ENCODE results near the gene DBNL. TPM values are rescaled to one million over a fixed set of nuclear protein-coding genes. Genes with fewer than 3 reads are reported as not detected.
"Not testable (repeated sequence)": the region's sequence is repeated elsewhere in the genome, so short reads cannot be mapped to it uniquely, and the experiment has no call there.

Gene DBNL
- total RNA-seq (10 to 100 TPM; 56.3 to 91.1 (median 70.2) TPM), polyA plus RNA-seq (10 to 100 TPM; 22.0 to 57.7 TPM)
- long read RNA-seq, donor 1, transcript DBNL-217 (13 exons, 2,068 nt), result minor isoform, 8 of 490 reads
- long read RNA-seq, donor 1, transcript DBNL-210 (13 exons, 1,808 nt), result major isoform, 272 of 490 reads
- long read RNA-seq, donor 1, transcript DBNL-220 (13 exons, 2,117 nt), result minor isoform, 95 of 490 reads
- long read RNA-seq, donor 1, partial matches to known transcripts, result 34 of 490 reads
- long read RNA-seq, donor 1, other reads (novel, unspliced or antisense), result 74 of 490 reads
- long read RNA-seq, donor 2, transcript DBNL-210 (13 exons, 1,808 nt), result major isoform, 15 of 19 reads
- long read RNA-seq, donor 2, partial matches to known transcripts, result 0 of 19 reads
- long read RNA-seq, donor 2, other reads (novel, unspliced or antisense), result 0 of 19 reads
- long read RNA-seq, donor 3, transcript DBNL-217 (13 exons, 2,068 nt), result minor isoform, 5 of 188 reads
- long read RNA-seq, donor 3, transcript DBNL-220 (13 exons, 2,117 nt), result minor isoform, 47 of 188 reads
- long read RNA-seq, donor 3, transcript DBNL-210 (13 exons, 1,808 nt), result major isoform, 103 of 188 reads
- long read RNA-seq, donor 3, partial matches to known transcripts, result 4 of 188 reads
- long read RNA-seq, donor 3, other reads (novel, unspliced or antisense), result 28 of 188 reads

DNA sequence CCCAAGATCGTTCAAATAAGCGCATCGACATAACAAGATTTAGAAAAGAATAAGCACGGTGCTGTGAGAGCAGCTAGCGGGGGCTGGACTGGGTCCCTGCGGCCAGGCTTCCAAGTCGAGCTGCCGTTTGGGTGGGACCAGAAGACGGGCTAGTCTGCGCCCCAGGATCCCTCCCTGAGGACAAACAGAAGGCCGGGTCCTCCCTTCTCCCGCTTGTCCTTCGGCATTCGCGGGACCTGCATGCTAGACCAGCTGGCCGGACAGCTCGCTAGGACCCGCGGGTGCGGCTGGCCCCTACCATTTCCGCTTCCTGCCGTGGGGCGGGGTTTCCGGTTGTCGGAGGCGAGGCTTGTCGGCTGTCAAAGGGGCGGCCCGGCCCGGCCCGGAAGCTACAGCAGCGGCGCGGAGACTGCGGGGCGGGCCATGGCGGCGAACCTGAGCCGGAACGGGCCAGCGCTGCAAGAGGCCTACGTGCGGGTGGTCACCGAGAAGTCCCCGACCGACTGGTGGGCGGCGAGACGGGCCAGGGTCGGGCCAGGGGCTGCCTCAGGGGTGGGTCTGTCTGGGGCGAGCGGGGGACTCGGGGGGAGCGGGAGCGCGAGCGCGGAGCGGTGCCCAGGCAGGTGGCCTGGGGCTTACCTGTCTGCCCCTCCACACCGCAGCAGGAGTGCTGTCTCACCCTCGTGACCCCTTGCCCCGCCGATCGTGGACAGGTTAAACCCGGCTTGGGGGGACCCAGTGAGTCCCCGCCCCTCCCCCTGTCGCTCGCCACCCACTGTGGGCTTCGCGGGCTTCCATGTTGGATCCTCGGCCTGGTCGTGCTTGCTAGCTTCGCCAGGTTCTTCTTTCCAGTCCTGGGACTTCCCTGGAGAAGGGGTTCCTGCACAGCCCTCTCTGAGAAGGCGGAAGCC lies at the start of gene DBNL:
Gene DBNL (plus strand): TSS at position 388 of the 911 bp plus-strand sequence. CDS start 36 bp downstream, at position 424.
- peak within 1 kb of the TSS; percentile 3 to 56 for H3K27ac ChIP-seq
- peak within 1 kb of the TSS; percentile 94 for H3K4me3 ChIP-seq
- WGBS, 3 donors, result 0 to 1% (median 0%) methylated on average over 48 to 74 of the region's 74 CpGs
- DNase-seq, result peak; percentile 89 to 95 (median 90)
- H3K27me3 ChIP-seq, result no peaks in the 10 kb centered on the region
- H3K4me1 ChIP-seq (ENCODE audit: insufficient read depth), result peaks cover 13% of the 10 kb centered on the region
- peak; percentile 55 for TF ChIP-seq POLR2A (IDR thresholded peaks at IDR 0.05)
- TF ChIP-seq, protein P1, sequence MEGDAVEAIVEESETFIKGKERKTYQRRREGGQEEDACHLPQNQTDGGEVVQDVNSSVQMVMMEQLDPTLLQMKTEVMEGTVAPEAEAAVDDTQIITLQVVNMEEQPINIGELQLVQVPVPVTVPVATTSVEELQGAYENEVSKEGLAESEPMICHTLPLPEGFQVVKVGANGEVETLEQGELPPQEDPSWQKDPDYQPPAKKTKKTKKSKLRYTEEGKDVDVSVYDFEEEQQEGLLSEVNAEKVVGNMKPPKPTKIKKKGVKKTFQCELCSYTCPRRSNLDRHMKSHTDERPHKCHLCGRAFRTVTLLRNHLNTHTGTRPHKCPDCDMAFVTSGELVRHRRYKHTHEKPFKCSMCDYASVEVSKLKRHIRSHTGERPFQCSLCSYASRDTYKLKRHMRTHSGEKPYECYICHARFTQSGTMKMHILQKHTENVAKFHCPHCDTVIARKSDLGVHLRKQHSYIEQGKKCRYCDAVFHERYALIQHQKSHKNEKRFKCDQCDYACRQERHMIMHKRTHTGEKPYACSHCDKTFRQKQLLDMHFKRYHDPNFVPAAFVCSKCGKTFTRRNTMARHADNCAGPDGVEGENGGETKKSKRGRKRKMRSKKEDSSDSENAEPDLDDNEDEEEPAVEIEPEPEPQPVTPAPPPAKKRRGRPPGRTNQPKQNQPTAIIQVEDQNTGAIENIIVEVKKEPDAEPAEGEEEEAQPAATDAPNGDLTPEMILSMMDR (IDR thresholded peaks at IDR 0.05), result no peak
- H3K9me3 ChIP-seq, result no peaks in the 10 kb centered on the region
- no peaks in the 10 kb centered on the region for H3K36me3 ChIP-seq
- intact Hi-C loops (cut with DNase I), result no loop called here

DNA sequence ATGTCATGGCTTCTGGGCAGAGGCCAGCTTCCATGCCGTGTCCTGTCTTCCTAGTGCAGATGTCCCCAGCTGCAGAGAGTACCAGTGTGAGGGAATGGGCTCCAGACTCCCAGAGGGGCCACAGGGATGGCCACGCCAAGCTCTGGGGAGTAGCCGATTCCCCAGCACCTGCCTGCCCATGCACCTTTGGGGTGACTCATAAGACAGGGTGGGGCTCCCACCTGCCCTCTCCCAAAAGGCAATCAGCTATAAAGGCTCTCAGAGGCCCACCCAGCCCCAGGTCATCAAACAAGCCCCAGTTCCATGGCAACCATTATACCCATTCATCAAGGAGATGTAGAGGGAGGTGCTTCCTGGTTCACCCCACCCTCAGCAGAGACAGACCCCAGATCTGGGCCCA lies 47.0 kb upstream of the DBNL start, which contains the start of gene SPDYE1:
Gene SPDYE1 (plus strand): TSS at position 366 of the 400 bp plus-strand sequence. CDS start 2,053 bp downstream, outside the sequence.
- H3K4me1 ChIP-seq (ENCODE audit: insufficient read depth); intact Hi-C loops (cut with DNase I); H3K9me3 ChIP-seq; DNase-seq; H3K27ac ChIP-seq; H3K36me3 ChIP-seq; H3K27me3 ChIP-seq; H3K4me3 ChIP-seq: not testable (repeated sequence)
- WGBS, 3 donors, result 89 to 94% (median 94%) methylated on average over 2 to 3 of the region's 3 CpGs

DNA sequence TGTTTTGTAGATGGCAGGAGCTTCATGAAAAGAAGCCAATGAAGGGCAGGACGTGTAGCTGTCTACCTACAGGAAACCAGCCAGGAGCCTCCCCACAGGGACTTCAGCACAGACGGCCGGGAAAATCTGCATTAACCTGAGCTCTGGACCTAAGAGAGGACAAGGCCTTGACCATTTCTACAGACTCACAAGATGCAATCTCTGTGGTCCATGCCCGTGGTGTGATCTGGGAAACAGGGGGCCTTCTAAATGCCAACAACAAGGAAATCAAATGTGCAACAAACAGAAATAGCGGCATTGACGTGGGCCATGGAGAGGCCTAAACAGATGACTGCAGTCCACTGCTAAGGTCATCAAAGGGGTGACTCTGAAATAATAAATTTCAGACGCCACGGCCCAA lies 32.4 kb upstream of the DBNL start:
- H3K27me3 ChIP-seq; DNase-seq; H3K27ac ChIP-seq; H3K36me3 ChIP-seq; H3K4me3 ChIP-seq; H3K4me1 ChIP-seq (ENCODE audit: insufficient read depth); intact Hi-C loops (cut with DNase I); H3K9me3 ChIP-seq: not testable (repeated sequence)
- 85 to 91% (median 86%) methylated on average over 5 to 8 of the region's 8 CpGs for WGBS, 3 donors

DNA sequence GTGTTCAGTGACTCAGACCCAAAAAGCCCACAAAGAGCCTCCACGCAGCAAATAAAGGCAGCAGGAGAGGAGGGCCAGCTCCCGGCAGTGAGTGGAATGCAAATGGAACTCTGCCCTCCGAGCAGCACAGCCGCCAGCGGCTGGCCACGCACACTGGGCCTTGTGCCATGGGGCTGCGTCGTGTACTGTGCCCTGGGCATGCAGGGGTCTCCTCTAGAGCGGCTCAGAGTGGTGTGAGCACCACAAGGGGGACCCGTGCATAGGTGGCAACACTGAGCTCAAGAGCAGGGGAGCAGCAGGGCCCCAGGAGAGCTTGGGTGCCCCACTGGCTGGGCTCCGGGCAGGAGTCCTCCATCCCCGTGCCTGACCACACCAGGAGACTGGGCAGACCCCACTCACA lies 29.4 kb upstream of the DBNL start:
- H3K4me1 ChIP-seq (ENCODE audit: insufficient read depth); H3K36me3 ChIP-seq; H3K9me3 ChIP-seq; DNase-seq; H3K4me3 ChIP-seq; H3K27me3 ChIP-seq; intact Hi-C loops (cut with DNase I); H3K27ac ChIP-seq: not testable (repeated sequence)
- 80 to 100% (median 87%) methylated on average over 1 to 9 of the region's 12 CpGs for WGBS, 3 donors

DNA sequence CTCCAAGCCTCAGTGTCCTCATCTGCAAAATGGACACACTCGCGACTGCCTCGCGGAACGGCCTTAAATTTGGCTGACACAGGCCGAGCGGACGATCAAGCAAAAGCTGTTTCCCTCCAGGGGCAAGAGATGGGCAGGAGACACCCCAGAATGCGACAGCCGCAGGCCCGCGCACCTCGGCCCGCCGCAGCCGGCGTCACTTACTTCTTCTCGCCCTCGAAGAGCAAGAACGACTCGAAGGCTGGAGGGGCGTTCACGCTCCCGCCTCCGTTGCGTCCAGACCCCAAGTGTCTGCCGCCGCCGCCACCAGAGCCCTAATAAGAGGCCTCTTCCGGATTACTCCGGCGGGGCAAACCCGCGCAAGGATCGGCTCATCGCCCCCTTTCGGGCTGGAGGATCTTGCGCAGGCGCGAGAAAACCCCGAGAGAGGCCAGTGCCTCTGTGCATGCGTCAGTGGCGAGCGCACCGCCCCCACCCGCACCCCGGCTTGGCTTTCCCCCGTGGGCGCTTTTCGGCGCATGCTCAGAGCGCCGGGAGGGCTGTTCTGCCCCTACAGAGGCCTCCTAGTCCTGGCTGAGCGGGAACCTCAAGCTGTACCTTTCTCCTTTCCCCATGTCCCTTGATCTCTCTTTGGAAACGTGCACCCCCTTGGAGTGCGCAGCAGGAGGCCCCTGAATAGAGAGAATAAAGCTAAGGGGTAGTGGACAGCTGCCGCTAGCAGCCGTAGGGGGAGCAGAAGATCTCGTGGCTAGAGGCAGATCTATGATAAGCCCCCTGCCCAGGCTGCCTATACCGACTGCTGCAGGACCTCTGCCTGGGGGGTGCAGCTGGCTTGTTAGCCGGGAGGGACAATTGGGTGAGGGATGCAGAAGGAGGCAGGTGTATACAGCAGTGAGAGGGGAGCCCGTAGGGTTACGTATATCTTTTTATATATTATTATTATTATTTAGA lies 25.4 kb upstream of the DBNL start:
- H3K36me3 ChIP-seq; H3K9me3 ChIP-seq; intact Hi-C loops (cut with DNase I); H3K4me1 ChIP-seq (ENCODE audit: insufficient read depth); H3K27me3 ChIP-seq: not testable (repeated sequence)
- 2% methylated on average over 56 to 61 of the region's 63 CpGs for WGBS, 3 donors
- peak; percentile 98 to 100 (median 99) for DNase-seq
- Histone ChIP-seq H3K27ac (peak overlapping the region in 1 of 2 donors; percentile 23), H3K4me3 (peak overlapping the region; percentile 88)
- TF ChIP-seq, protein P1 (IDR thresholded peaks at IDR 0.05), result peak; percentile 55 to 67 (median 64)
- TF ChIP-seq POLR2A (IDR thresholded peaks at IDR 0.05), result peak; percentile 28

DNA sequence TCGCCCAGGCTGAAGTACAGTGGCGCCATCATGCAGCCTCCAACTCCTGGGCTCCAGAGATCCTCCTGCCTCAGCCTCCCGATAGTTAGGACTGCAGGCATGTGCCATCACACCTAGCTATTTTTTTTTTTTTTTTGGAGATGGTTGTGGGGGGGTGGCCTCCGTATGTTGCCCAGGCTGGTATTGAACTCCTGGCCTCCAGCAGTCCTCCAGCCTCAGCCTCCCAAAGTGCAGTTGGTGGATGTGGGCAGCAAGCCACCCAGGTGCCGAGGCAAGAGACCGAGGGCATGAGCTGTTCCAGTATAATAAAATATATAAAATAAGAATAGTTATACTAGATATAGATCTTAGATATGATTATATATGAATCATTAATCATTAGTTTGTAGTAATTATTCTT lies 24.7 kb upstream of the DBNL start:
- H3K27ac ChIP-seq; H3K4me3 ChIP-seq; H3K36me3 ChIP-seq; H3K27me3 ChIP-seq; H3K4me1 ChIP-seq (ENCODE audit: insufficient read depth); DNase-seq; H3K9me3 ChIP-seq; intact Hi-C loops (cut with DNase I): not testable (repeated sequence)
- WGBS, 3 donors, result 65 to 69% (median 67%) methylated on average over 6 of the region's 6 CpGs

DNA sequence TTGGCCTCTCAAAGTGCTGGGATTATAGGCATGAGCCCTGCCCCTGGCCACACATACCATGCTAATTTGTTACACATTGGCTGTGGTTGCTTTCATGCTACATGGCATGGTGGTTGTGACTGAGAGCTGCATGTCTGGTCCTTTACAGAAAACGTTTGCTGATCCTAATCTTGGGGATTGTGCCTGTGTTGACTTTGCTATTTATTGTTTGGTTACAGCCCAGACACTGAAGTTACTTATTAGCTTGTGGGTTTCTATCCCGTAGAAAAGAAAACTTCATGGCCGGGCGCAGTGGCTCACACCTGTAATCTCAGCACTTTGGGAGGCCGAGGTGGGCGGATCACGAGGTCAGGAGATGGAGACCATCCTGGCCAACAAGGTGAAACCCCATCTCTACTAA lies 22.4 kb upstream of the DBNL start:
- WGBS, 3 donors, result 85 to 93% (median 88%) methylated on average over 6 of the region's 7 CpGs

DNA sequence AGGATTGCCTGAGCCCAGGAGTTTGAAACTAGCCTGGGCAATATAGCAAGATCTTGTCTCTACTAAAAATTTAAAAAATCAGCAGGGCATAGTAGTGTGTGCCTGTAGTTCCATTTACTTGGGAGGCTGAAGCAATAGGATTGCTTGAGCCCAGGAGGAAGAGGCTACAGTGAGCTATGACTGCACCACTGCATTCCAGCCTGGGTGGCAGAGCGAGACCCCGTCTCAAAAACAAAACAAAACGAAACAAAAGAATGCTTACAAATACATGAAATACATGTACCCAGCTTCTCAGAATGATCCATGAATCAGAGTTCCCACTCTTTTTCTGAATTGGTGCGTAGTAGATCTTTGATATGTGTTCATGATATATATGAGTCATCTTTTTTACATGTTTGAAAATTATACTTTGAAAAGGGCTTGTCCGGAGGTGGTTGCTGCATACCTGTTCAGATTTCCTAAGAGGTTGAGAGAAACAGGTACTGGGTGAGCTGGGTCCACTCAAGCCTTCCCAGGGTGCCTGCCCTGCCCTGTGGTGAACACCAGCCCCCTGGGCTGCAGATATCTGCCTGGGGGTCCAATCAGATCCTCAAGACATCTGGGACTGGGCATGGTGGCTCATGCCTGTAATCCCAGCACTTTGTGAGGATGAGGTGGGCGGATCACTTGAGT lies 21.6 kb upstream of the DBNL start:
- not testable (repeated sequence) for H3K27ac ChIP-seq, DNase-seq

More for the DNA sequence above, 22.4 kb upstream of the DBNL start:
- H3K36me3 ChIP-seq; H3K27ac ChIP-seq; H3K27me3 ChIP-seq; H3K4me3 ChIP-seq; H3K9me3 ChIP-seq; intact Hi-C loops (cut with DNase I); DNase-seq; H3K4me1 ChIP-seq (ENCODE audit: insufficient read depth): not testable (repeated sequence)

More for the DNA sequence above, 21.6 kb upstream of the DBNL start:
- H3K27me3 ChIP-seq; H3K9me3 ChIP-seq; intact Hi-C loops (cut with DNase I); H3K4me3 ChIP-seq; H3K4me1 ChIP-seq (ENCODE audit: insufficient read depth); H3K36me3 ChIP-seq: not testable (repeated sequence)
- WGBS, 3 donors, result 58 to 71% (median 70%) methylated on average over 6 of the region's 6 CpGs
